Loucy (cell line): ENCODE measurements around the gene FBXW10B.

Experiments used
- EZH2phosphoT487 ChIP-seq: fragments of 200-600 bp; IDR thresholded peaks from 2 replicates; pipeline ENCODE4 v1.6.1; 2018; ENCODE audit warnings: antibody characterized with exemption, mild to moderate bottlenecking, moderate library complexity, borderline replicate concordance
- TF ChIP-seq, protein P1 (sequence below): fragments of 200-600 bp; sonication (generic); conservative IDR thresholded peaks from 2 replicates; pipeline ENCODE4 v1.5.1; 2014; ENCODE audit warnings: mild to moderate bottlenecking, antibody characterized with exemption, low read length

DNA sequence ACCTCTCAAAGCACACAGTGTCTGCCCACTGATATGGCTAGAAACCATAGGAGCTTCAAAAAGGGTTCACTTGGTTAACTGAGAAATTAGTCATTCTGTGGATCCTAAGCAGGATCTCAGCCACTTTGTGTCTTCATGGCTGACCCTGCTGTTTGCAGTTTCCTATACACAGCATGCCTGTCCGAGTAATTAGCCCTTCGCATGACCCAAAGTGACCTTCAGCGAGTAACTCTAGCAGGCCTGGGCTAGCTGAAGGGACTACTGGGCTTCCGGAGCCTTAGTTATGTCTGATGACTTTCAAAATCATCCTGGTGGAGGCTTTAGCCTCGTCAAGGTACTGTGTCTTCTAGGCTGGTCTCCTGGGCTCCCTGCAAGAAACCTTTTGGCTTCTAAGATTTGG lies 28.9 kb upstream of the FBXW10B start:
- TF ChIP-seq, protein P1, sequence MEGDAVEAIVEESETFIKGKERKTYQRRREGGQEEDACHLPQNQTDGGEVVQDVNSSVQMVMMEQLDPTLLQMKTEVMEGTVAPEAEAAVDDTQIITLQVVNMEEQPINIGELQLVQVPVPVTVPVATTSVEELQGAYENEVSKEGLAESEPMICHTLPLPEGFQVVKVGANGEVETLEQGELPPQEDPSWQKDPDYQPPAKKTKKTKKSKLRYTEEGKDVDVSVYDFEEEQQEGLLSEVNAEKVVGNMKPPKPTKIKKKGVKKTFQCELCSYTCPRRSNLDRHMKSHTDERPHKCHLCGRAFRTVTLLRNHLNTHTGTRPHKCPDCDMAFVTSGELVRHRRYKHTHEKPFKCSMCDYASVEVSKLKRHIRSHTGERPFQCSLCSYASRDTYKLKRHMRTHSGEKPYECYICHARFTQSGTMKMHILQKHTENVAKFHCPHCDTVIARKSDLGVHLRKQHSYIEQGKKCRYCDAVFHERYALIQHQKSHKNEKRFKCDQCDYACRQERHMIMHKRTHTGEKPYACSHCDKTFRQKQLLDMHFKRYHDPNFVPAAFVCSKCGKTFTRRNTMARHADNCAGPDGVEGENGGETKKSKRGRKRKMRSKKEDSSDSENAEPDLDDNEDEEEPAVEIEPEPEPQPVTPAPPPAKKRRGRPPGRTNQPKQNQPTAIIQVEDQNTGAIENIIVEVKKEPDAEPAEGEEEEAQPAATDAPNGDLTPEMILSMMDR, result no peak
- TF ChIP-seq EZH2phosphoT487, result no peak
